Bronchial epithelial cell (primary cell): Measurements from ENCODE around the gene PHACTR3. TPM values are rescaled to one million over a fixed set of nuclear protein-coding genes. Genes with fewer than 3 reads are reported as not detected.

ENCODE experiments used
- DNase-seq: peaks from one replicate; pipeline ENCODE4 v3.0.0-alpha.2; 2010; ENCODE audit warnings: low read depth
- FAIRE-seq: peaks from 2 replicates; lab custom pipeline; 2011; peaks lifted over from hg19 to GRCh38; lab: Jason Lieb, UNC
- H3K27me3 ChIP-seq: 2 replicates; pipeline ENCODE4 v1.5.1; 2011; ENCODE audit warnings: low read length; ENCODE audit not compliant: control insufficient read depth, insufficient read depth
- H3K36me3 ChIP-seq: 2 replicates; pipeline ENCODE4 v1.5.1; 2011; ENCODE audit warnings: low read length; ENCODE audit not compliant: control insufficient read depth, insufficient read depth
- H3K4me3 ChIP-seq: 2 replicates; pipeline ENCODE4 v1.5.1; 2011; ENCODE audit warnings: mild to moderate bottlenecking, low read depth, low read length, control low read depth
- CTCF ChIP-seq: IDR thresholded peaks from 2 replicates; pipeline ENCODE4 v1.5.1; 2011; ENCODE audit warnings: mild to moderate bottlenecking, moderate library complexity, low read length, control low read depth, inconsistent platforms; ENCODE audit not compliant: insufficient read depth, severe bottlenecking
- total RNA-seq: library from RNA; depleted of rRNA; stranded (reverse); fragments of >200 nt; gene quantifications from 2 replicates; pipeline ENCODE4 v1.2.1, GENCODE V29; 2014

PHACTR3 gene
- total RNA-seq, 1 donor from 2014 or later = 15.0 TPM

GRCh38 chr20:59823030-59823423 is 218.7 kb downstream of the PHACTR3 start:
- Histone ChIP-seq H3K27me3 (no peaks in the 10 kb centered on the region), H3K36me3 (no peaks in the 10 kb centered on the region), H3K4me3 (no peak overlapping the region)
- DNase-seq (no peak), FAIRE-seq (no peak)
- TF ChIP-seq CTCF = no peak

GRCh38 chr20:59823491-59824259 is 219.3 kb downstream of the PHACTR3 start:
- DNase-seq = no peak
- Histone ChIP-seq H3K4me3 (no peak overlapping the region), H3K36me3 (no peaks in the 10 kb centered on the region), H3K27me3 (no peaks in the 10 kb centered on the region)
- TF ChIP-seq CTCF = no peak
- FAIRE-seq = no peak

DNA sequence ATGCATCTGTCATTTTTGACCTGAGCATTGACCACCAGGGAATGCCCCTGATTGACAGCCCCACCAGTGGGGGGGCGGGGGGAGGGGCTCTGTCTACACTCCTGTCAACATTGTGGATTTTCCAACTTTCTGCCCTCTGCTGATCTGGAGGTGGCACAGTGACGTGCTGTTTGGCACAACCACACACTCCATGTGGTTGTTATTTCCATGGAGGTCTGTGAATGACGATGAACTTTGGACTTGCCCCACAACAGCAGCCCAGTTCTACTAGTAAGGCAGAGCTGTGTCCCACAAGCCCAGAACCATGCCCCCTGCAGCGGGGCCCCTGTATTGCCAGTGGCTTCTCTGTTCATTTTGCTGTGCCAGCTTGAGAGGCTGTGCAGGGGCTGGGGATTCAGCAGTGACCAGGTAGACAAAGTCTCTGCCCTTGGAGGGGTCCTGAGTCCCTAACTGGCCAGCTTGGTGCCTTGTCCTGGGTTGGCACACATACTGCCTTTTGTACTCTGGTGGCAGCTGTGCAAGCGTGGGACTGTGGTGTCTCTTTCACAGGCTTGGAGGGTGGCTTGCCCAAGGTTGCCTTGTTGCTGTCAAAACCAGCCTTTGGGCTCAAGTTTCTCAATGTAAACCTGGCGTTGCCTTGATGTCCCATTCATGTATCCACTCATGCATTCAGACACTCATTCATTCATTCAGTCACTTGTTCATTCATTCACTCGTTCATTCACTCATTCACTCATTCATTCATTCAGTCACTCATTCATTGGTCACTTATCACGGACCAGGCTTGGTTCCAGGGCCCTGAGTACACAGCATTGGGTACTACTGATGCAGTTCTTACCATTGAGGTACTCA is 220.6 kb downstream of the PHACTR3 start:
- Histone ChIP-seq H3K4me3 (no peak overlapping the region), H3K27me3 (no peaks in the 10 kb centered on the region), H3K36me3 (no peaks in the 10 kb centered on the region)
- TF ChIP-seq CTCF = no peak
- FAIRE-seq (no peak), DNase-seq (no peak)

- Histone ChIP-seq H3K27me3 (no peaks in the 10 kb centered on the region), H3K36me3 (no peaks in the 10 kb centered on the region), H3K4me3 (no peak overlapping the region)
- FAIRE-seq (no peak), DNase-seq (no peak)
- no peak for TF ChIP-seq CTCF
These were observed 221.2 kb downstream of the PHACTR3 start for GRCh38 chr20:59825563-59825920.

DNA sequence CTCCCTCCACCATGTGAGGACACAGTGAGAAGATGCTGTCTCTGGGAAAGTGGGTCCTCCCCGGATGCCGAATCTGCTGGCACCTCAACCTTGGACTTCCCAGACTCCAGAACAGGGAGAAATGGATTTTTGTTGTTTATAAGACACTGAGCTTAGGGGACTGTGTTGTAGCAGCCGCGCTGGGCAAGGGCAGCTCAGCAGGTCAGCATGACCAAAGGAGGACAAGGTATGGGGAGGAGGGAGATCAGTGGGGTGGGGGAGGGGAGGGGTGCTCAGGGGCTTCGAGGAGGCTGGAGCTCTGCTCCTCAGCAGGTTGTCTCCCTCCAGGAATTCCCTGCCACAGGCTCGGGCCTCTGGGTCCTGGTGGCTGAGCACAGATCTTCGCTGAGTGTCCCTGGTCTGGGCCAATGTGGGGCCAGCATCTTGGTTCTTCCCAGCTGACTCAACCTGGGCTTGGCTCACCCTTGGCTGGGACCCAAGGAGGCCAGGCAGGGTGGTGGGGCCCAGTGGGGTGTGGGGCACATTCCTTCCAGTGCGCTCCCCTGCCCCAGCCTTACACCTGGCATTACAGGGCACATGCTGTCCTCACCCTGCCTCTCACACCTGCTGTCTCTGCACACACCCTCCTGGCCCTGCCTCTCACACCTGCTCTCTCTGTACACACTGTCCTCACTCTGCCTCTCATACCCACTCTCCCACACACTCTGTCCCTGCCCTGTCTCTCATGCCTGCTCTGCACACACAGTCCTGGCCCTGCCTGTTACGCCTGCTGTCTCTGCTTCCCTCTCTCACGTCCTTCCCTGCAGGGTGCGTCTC is 221.8 kb downstream of the PHACTR3 start:
- FAIRE-seq (peak; percentile 97), DNase-seq (peak; percentile 77)
- TF ChIP-seq CTCF = peak; percentile 1
- Histone ChIP-seq H3K36me3 (no peaks in the 10 kb centered on the region), H3K4me3 (no peak overlapping the region), H3K27me3 (no peaks in the 10 kb centered on the region)
